NT2/D1 (cell line): Measurements from ENCODE around the gene PAPOLA.

Experiments
- DNase-seq: peaks from one replicate; pipeline ENCODE4 v3.0.0-alpha.2; 2011; ENCODE audit warnings: low read depth, low spot score
- H3K27me3 ChIP-seq: 2 replicates; pipeline ENCODE4 v1.6.0; 2011; ENCODE audit warnings: mild to moderate bottlenecking; ENCODE audit not compliant: insufficient read length, insufficient read depth
- H3K36me3 ChIP-seq: 2 replicates; pipeline ENCODE4 v1.6.1; 2011; ENCODE audit warnings: mild to moderate bottlenecking, low read length, mixed read lengths; ENCODE audit not compliant: insufficient read depth, insufficient read length
- H3K4me1 ChIP-seq: 2 replicates; pipeline ENCODE4 v1.5.1; 2011; ENCODE audit not compliant: insufficient read depth, insufficient read length
- H3K4me3 ChIP-seq: 2 replicates; pipeline ENCODE4 v1.5.1; 2011; ENCODE audit warnings: low read depth; ENCODE audit not compliant: insufficient read length
- H3K9ac ChIP-seq: 2 replicates; pipeline ENCODE4 v1.6.0; 2011; ENCODE audit warnings: low read depth; ENCODE audit not compliant: insufficient read length
- H3K9me3 ChIP-seq: 2 replicates; pipeline ENCODE4 v1.5.1; 2011; ENCODE audit warnings: mild to moderate bottlenecking, low read length; ENCODE audit not compliant: insufficient read depth
- SUZ12 ChIP-seq: IDR thresholded peaks from 2 replicates; pipeline ENCODE4 v1.6.1; 2011; ENCODE audit not compliant: insufficient read length, insufficient read depth; ENCODE audit errors: extremely low read depth
- YY1 ChIP-seq: IDR thresholded peaks from 2 replicates; pipeline ENCODE4 v1.6.1; 2011; ENCODE audit not compliant: insufficient read length, insufficient read depth
- ZNF274 ChIP-seq: IDR thresholded peaks from 2 replicates; pipeline ENCODE4 v1.6.1; 2011; ENCODE audit warnings: mild to moderate bottlenecking, low read depth, low read length

Gene PAPOLA

GRCh38 chr14:96586056-96586455 is 83.9 kb downstream of the PAPOLA start:
- H3K4me1 ChIP-seq = no peaks in the 10 kb centered on the region
- H3K9me3 ChIP-seq = no peaks in the 10 kb centered on the region

GRCh38 chr14:96586921-96587822 is 85.0 kb downstream of the PAPOLA start:
- no peaks in the 10 kb centered on the region for H3K27me3 ChIP-seq
- TF ChIP-seq YY1 = no peak
- TF ChIP-seq ZNF274 = no peak
- no peak for TF ChIP-seq SUZ12
- no peak for DNase-seq
- no peak overlapping the region for H3K4me3 ChIP-seq
- no peaks in the 10 kb centered on the region for H3K4me1 ChIP-seq
- no peak overlapping the region for H3K9ac ChIP-seq
- H3K9me3 ChIP-seq = no peaks in the 10 kb centered on the region
- H3K36me3 ChIP-seq = no peaks in the 10 kb centered on the region

More at GRCh38 chr14:96586056-96586455, 83.9 kb downstream of the PAPOLA start:
- Histone ChIP-seq H3K9ac (no peak overlapping the region), H3K4me3 (no peak overlapping the region), H3K36me3 (no peaks in the 10 kb centered on the region), H3K27me3 (no peaks in the 10 kb centered on the region)
- no peak for DNase-seq
- no peak for TF ChIP-seq ZNF274
- no peak for TF ChIP-seq SUZ12
- TF ChIP-seq YY1 = no peak

GRCh38 chr14:96587823-96588385 is 85.7 kb downstream of the PAPOLA start:
- TF ChIP-seq ZNF274 (no peak), SUZ12 (no peak), YY1 (no peak)
- no peak for DNase-seq
- no peak overlapping the region for H3K4me3 ChIP-seq
- H3K9ac ChIP-seq = no peak overlapping the region
- H3K4me1 ChIP-seq = no peaks in the 10 kb centered on the region
- no peaks in the 10 kb centered on the region for H3K9me3 ChIP-seq
- H3K36me3 ChIP-seq = no peaks in the 10 kb centered on the region
- H3K27me3 ChIP-seq = no peaks in the 10 kb centered on the region

GRCh38 chr14:96588410-96589257 is 86.5 kb downstream of the PAPOLA start:
- Histone ChIP-seq H3K4me1 (no peaks in the 10 kb centered on the region), H3K36me3 (no peaks in the 10 kb centered on the region), H3K9ac (no peak overlapping the region), H3K4me3 (no peak overlapping the region), H3K27me3 (no peaks in the 10 kb centered on the region), H3K9me3 (no peaks in the 10 kb centered on the region)
- no peak for DNase-seq
- TF ChIP-seq YY1 = no peak
- TF ChIP-seq SUZ12 = no peak

GRCh38 chr14:96589577-96589976 is 87.4 kb downstream of the PAPOLA start:
- no peaks in the 10 kb centered on the region for H3K36me3 ChIP-seq
- TF ChIP-seq ZNF274 (no peak), SUZ12 (no peak), YY1 (no peak)
- no peak overlapping the region for H3K4me3 ChIP-seq
- no peak for DNase-seq
- no peaks in the 10 kb centered on the region for H3K27me3 ChIP-seq
- no peaks in the 10 kb centered on the region for H3K9me3 ChIP-seq
- no peak overlapping the region for H3K9ac ChIP-seq
- no peaks in the 10 kb centered on the region for H3K4me1 ChIP-seq

- Histone ChIP-seq H3K36me3 (no peaks in the 10 kb centered on the region), H3K4me1 (no peaks in the 10 kb centered on the region), H3K27me3 (no peaks in the 10 kb centered on the region), H3K9me3 (no peaks in the 10 kb centered on the region), H3K9ac (no peak overlapping the region), H3K4me3 (no peak overlapping the region)
- DNase-seq = no peak
- TF ChIP-seq SUZ12 (no peak), ZNF274 (no peak), YY1 (no peak)
These were observed 88.1 kb downstream of the PAPOLA start for GRCh38 chr14:96590190-96590864.
